GM12878 (cell line): ENCODE results near the gene DPP6.

ENCODE experiments used
- CBX5 ChIP-seq: sonication (generic); IDR thresholded peaks from 2 replicates; pipeline ENCODE4 v1.6.1; 2016; ENCODE audit warnings: low read depth, moderate library complexity, mild to moderate bottlenecking, inconsistent platforms
- HDAC6 ChIP-seq: fragments of 200-600 bp; sonication (generic); IDR thresholded peaks from one replicate; pipeline ENCODE4 v1.8.0; 2017; ENCODE audit warnings: antibody characterized with exemption; ENCODE audit not compliant: unreplicated experiment

- no peak for TF ChIP-seq HDAC6
- no peak for TF ChIP-seq CBX5
Measured at GRCh38 chr7:154685564-154685901, 633.3 kb downstream of the DPP6 start.
